Measurements from ENCODE around the gene PMP22.

PMP22 gene

DNA sequence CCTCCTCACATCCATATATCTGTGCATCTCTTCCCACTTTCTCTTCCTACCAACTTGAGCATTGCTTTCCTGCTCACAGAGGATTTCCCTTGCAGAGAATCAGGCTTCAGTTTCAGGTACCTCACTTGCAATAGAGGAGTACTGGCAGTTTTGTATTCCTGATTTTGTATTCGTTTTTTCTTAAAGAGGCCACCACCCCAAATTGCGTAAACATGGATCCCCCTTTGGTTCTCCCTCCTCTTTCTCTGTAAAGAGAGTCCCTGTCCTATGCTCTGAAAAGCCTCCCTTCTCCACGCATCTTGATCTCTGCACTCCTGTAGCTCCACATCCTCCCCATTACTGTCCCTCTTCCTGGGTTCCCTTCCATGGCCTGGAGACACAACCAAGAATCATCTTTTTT is 44.1 kb upstream of the PMP22 start:
- Histone ChIP-seq H3K4me3 (ENCODE audit: low read depth, low read length, poor library complexity, severe bottlenecking) (no peak overlapping the region), H3K27me3 (ENCODE audit: insufficient read depth, low read length) (no peaks in the 10 kb centered on the region; the same call in 1 of the 2 replicates), H4K20me1 (ENCODE audit: insufficient read depth, low read length) (no peaks in the 10 kb centered on the region), H3K9me2 (ENCODE audit: low read depth, low read length) (no peaks in the 10 kb centered on the region), H3K4me2 (ENCODE audit: low read length) (no peak overlapping the region), H3K79me2 (ENCODE audit: insufficient read depth, low read length) (no peaks in the 10 kb centered on the region), H3K9ac (ENCODE audit: low read length) (no peak overlapping the region), H3F3A (ENCODE audit: insufficient read depth, low read length) (no peaks in the 10 kb centered on the region), H2AFZ (ENCODE audit: low read length) (no peak overlapping the region), H3K36me3 (ENCODE audit: insufficient read depth, low read length) (no peaks in the 10 kb centered on the region), H3K27ac (ENCODE audit: low read depth, low read length, poor library complexity, severe bottlenecking) (no peak overlapping the region), H3K9me3 (ENCODE audit: low read length) (no peaks in the 10 kb centered on the region), H3K4me1 (ENCODE audit: insufficient read depth, low read length, severe bottlenecking) (no peaks in the 10 kb centered on the region)
- TF ChIP-seq EZH2 (IDR thresholded peaks at IDR 0.05; ENCODE audit: borderline replicate concordance, low read length), result no peak
- TF ChIP-seq, protein P1, sequence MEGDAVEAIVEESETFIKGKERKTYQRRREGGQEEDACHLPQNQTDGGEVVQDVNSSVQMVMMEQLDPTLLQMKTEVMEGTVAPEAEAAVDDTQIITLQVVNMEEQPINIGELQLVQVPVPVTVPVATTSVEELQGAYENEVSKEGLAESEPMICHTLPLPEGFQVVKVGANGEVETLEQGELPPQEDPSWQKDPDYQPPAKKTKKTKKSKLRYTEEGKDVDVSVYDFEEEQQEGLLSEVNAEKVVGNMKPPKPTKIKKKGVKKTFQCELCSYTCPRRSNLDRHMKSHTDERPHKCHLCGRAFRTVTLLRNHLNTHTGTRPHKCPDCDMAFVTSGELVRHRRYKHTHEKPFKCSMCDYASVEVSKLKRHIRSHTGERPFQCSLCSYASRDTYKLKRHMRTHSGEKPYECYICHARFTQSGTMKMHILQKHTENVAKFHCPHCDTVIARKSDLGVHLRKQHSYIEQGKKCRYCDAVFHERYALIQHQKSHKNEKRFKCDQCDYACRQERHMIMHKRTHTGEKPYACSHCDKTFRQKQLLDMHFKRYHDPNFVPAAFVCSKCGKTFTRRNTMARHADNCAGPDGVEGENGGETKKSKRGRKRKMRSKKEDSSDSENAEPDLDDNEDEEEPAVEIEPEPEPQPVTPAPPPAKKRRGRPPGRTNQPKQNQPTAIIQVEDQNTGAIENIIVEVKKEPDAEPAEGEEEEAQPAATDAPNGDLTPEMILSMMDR (IDR thresholded peaks at IDR 0.05; ENCODE audit: low read length), result no peak

DNA sequence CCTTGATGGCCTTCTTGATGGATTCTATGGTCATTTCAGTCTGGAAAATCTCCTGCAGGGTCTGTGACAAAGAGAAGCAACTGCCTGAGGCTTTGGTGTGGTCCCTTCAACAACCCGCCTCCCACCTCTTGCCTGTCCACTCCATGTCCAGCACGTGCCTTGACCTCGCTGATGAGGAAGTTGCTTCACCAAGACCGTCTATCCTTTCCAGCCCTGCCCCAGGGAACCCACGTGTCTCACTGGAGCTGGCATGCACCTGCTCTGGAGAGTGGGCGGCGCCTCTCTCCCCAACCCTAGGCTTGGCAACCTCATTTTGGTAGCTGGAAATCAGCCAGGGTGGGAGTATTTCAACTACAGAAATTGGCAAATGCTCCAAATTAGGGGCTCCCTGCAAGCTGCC is 43.6 kb upstream of the PMP22 start:
- Histone ChIP-seq H4K20me1 (ENCODE audit: insufficient read depth, low read length) (no peaks in the 10 kb centered on the region), H3K36me3 (ENCODE audit: insufficient read depth, low read length) (no peaks in the 10 kb centered on the region)

DNA sequence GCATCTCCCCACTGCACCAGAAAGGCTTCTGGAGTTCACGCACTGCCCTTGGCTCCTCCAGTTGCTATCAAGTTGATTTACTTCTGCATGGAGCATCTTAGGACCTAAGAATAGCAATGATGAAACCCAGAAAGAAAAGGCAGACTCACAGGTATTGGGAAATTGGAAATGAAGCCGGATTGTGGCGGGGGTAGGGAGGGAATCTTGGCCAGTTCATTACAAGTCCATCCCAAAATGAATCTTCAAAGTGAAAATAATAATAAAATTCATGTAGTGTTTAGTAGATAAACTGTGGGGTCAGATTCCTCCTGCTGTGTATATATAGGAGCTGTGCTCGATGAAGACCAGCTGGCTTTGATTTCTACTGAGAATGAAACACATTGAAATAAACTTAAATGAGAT is 42.6 kb upstream of the PMP22 start:
- no peaks in the 10 kb centered on the region for H3K9me2 ChIP-seq (ENCODE audit: low read depth, low read length)
- no peaks in the 10 kb centered on the region for H3K4me1 ChIP-seq (ENCODE audit: insufficient read depth, low read length, severe bottlenecking)
- no peak overlapping the region for H3K4me2 ChIP-seq (ENCODE audit: low read length)
- no peaks in the 10 kb centered on the region; the same call in 1 of the 2 replicates for H3K27me3 ChIP-seq (ENCODE audit: insufficient read depth, low read length)
- no peak overlapping the region for H2AFZ ChIP-seq (ENCODE audit: low read length)
- no peak overlapping the region for H3K4me3 ChIP-seq (ENCODE audit: low read depth, low read length, poor library complexity, severe bottlenecking)
- H4K20me1 ChIP-seq (ENCODE audit: insufficient read depth, low read length), result no peaks in the 10 kb centered on the region
- H3K9me3 ChIP-seq (ENCODE audit: low read length), result no peaks in the 10 kb centered on the region
- H3K27ac ChIP-seq (ENCODE audit: low read depth, low read length, poor library complexity, severe bottlenecking), result no peak overlapping the region
- H3K79me2 ChIP-seq (ENCODE audit: insufficient read depth, low read length), result no peaks in the 10 kb centered on the region
- H3K36me3 ChIP-seq (ENCODE audit: insufficient read depth, low read length), result no peaks in the 10 kb centered on the region
- no peaks in the 10 kb centered on the region for H3F3A ChIP-seq (ENCODE audit: insufficient read depth, low read length)
- no peak overlapping the region for H3K9ac ChIP-seq (ENCODE audit: low read length)
- no peak for TF ChIP-seq EZH2 (IDR thresholded peaks at IDR 0.05; ENCODE audit: borderline replicate concordance, low read length)
- TF ChIP-seq, protein P1 (IDR thresholded peaks at IDR 0.05; ENCODE audit: low read length), result no peak

More for the DNA sequence above, 43.6 kb upstream of the PMP22 start:
- no peaks in the 10 kb centered on the region for H3K9me3 ChIP-seq (ENCODE audit: low read length)
- no peak overlapping the region for H2AFZ ChIP-seq (ENCODE audit: low read length)
- no peak overlapping the region for H3K4me2 ChIP-seq (ENCODE audit: low read length)
- H3K27ac ChIP-seq (ENCODE audit: low read depth, low read length, poor library complexity, severe bottlenecking), result no peak overlapping the region
- no peak overlapping the region for H3K4me3 ChIP-seq (ENCODE audit: low read depth, low read length, poor library complexity, severe bottlenecking)
- no peaks in the 10 kb centered on the region for H3K9me2 ChIP-seq (ENCODE audit: low read depth, low read length)
- H3K4me1 ChIP-seq (ENCODE audit: insufficient read depth, low read length, severe bottlenecking), result no peaks in the 10 kb centered on the region
- no peaks in the 10 kb centered on the region for H3F3A ChIP-seq (ENCODE audit: insufficient read depth, low read length)
- no peaks in the 10 kb centered on the region for H3K79me2 ChIP-seq (ENCODE audit: insufficient read depth, low read length)
- no peaks in the 10 kb centered on the region; the same call in 1 of the 2 replicates for H3K27me3 ChIP-seq (ENCODE audit: insufficient read depth, low read length)
- H3K9ac ChIP-seq (ENCODE audit: low read length), result no peak overlapping the region
- TF ChIP-seq EZH2 (IDR thresholded peaks at IDR 0.05; ENCODE audit: borderline replicate concordance, low read length), result no peak
- TF ChIP-seq, protein P1 (IDR thresholded peaks at IDR 0.05; ENCODE audit: low read length), result no peak

All from OCI-LY1 (cell line).